HEK293T (cell line): ENCODE measurements around the gene ZCCHC14.

ENCODE experiments used
- BHLHE40 ChIP-seq: fragments of 450-650 bp; IDR thresholded peaks from 2 replicates; pipeline ENCODE4 v1.6.1; 2016; ENCODE audit warnings: mild to moderate bottlenecking, moderate library complexity, borderline replicate concordance
- SP1 ChIP-seq: fragments of 450-650 bp; IDR thresholded peaks from 2 replicates; pipeline ENCODE4 v1.6.1; 2017

DNA sequence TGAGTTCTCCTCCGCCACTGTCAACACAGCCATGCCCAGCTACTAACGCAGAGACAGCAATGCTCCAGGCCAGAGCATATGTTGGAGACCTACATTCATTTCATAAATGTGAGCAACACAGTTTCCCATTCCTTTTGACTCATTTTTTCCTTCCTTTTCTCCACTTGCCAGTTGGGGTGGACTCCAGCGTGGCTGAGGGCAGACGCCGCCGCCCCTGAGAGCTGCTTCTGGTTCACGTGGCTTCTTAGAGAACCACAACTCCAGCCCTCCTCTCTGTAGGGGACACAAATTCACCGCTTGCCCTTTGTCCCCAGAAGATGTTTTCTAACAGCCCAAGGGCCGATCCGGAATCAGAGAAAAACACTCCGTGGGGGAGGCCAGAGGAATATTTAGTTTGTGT is 45.8 kb upstream of the ZCCHC14 start:
- TF ChIP-seq SP1, result no peak
- TF ChIP-seq BHLHE40, result no peak
